ENCODE data around the gene UGT1A1.

UGT1A1 gene

GRCh38 chr2:233799087-233799665 is 39.1 kb downstream of the UGT1A1 start:
- no peak for DNase-seq

GRCh38 chr2:233799716-233800115 is 39.6 kb downstream of the UGT1A1 start:
- no peak for DNase-seq

GRCh38 chr2:233800208-233800607 is 40.1 kb downstream of the UGT1A1 start:
- DNase-seq = no peak

- no peak for DNase-seq
Measured at GRCh38 chr2:233801357-233802131, 41.5 kb downstream of the UGT1A1 start.

GRCh38 chr2:233802132-233802815 is 42.2 kb downstream of the UGT1A1 start:
- no peak for DNase-seq

- DNase-seq = no peak
Measured at GRCh38 chr2:233803292-233803911, 43.3 kb downstream of the UGT1A1 start.

- no peak for DNase-seq
Measured at GRCh38 chr2:233803994-233804393, 43.9 kb downstream of the UGT1A1 start.

- no peak for DNase-seq
Measured at GRCh38 chr2:233807215-233807865, 47.3 kb downstream of the UGT1A1 start.

GRCh38 chr2:233807966-233808935 is 48.2 kb downstream of the UGT1A1 start:
- DNase-seq = no peak

GRCh38 chr2:233810385-233810784 is 50.3 kb downstream of the UGT1A1 start:
- DNase-seq = no peak

GRCh38 chr2:233811087-233811486 is 51.0 kb downstream of the UGT1A1 start:
- DNase-seq = no peak

- no peak for DNase-seq
Measured at GRCh38 chr2:233811732-233812131, 51.7 kb downstream of the UGT1A1 start.

- DNase-seq = no peak
Measured at GRCh38 chr2:233813236-233814055, 53.4 kb downstream of the UGT1A1 start.

- DNase-seq = no peak
Measured at GRCh38 chr2:233814056-233814835, 54.2 kb downstream of the UGT1A1 start.

- no peak for DNase-seq
Measured at GRCh38 chr2:233815861-233816260, 55.8 kb downstream of the UGT1A1 start.

- DNase-seq = no peak
Measured at GRCh38 chr2:233816334-233816733, 56.3 kb downstream of the UGT1A1 start.

- DNase-seq = no peak
Measured at GRCh38 chr2:233816771-233817170, 56.7 kb downstream of the UGT1A1 start.

- DNase-seq = no peak
Measured at GRCh38 chr2:233817361-233817911, 57.4 kb downstream of the UGT1A1 start.

- no peak for DNase-seq
Measured at GRCh38 chr2:233817995-233818638, 58.0 kb downstream of the UGT1A1 start.
